AG10803 (cell line): ENCODE measurements around the gene INTS4.
"Not testable (repeated sequence)": the region's sequence is repeated elsewhere in the genome, so short reads cannot be mapped to it uniquely, and the experiment has no call there.

ENCODE experiments used
- DNase-seq: peaks from one replicate; pipeline ENCODE4 v3.0.0; 2010; ENCODE audit warnings: low read depth
- H3K4me3 ChIP-seq: 2 replicates; pipeline ENCODE4 v1.5.1; 2011; ENCODE audit warnings: mild to moderate bottlenecking, low read length, control low read depth
- TF ChIP-seq, protein P1 (sequence below): conservative IDR thresholded peaks from 2 replicates; pipeline ENCODE4 v1.5.1; 2011; ENCODE audit warnings: mild to moderate bottlenecking, low read length, control low read depth, inconsistent platforms

Gene INTS4

GRCh38 chr11:78009062-78009461, 14.6 kb upstream of the INTS4 start:
- TF ChIP-seq, protein P1, sequence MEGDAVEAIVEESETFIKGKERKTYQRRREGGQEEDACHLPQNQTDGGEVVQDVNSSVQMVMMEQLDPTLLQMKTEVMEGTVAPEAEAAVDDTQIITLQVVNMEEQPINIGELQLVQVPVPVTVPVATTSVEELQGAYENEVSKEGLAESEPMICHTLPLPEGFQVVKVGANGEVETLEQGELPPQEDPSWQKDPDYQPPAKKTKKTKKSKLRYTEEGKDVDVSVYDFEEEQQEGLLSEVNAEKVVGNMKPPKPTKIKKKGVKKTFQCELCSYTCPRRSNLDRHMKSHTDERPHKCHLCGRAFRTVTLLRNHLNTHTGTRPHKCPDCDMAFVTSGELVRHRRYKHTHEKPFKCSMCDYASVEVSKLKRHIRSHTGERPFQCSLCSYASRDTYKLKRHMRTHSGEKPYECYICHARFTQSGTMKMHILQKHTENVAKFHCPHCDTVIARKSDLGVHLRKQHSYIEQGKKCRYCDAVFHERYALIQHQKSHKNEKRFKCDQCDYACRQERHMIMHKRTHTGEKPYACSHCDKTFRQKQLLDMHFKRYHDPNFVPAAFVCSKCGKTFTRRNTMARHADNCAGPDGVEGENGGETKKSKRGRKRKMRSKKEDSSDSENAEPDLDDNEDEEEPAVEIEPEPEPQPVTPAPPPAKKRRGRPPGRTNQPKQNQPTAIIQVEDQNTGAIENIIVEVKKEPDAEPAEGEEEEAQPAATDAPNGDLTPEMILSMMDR, result no peak
- no peak for DNase-seq

DNA sequence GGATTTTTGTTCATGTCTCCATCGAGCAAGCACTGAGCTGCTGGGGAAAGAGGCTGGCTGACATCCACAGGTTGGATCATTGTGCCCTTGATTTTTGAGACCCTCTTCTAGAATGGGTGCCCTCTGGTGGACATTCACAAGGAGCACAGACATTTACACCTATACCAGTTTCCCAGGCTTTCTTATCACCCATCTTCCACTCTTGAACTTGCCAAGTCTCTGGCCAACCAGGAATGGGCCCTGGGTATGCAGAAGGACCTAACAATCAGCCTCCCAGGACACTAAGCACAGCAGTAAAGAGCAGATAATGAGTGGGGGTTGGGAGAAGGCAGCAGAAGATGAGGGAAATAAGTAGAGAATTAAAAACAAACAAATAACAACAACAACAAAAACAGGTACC, 5.7 kb upstream of the INTS4 start:
- H3K4me3 ChIP-seq, result no peak overlapping the region
- TF ChIP-seq, protein P1, result peak; percentile 76
- DNase-seq, result peak; percentile 73

More at GRCh38 chr11:78009062-78009461, 14.6 kb upstream of the INTS4 start:
- no peak overlapping the region for H3K4me3 ChIP-seq

DNA sequence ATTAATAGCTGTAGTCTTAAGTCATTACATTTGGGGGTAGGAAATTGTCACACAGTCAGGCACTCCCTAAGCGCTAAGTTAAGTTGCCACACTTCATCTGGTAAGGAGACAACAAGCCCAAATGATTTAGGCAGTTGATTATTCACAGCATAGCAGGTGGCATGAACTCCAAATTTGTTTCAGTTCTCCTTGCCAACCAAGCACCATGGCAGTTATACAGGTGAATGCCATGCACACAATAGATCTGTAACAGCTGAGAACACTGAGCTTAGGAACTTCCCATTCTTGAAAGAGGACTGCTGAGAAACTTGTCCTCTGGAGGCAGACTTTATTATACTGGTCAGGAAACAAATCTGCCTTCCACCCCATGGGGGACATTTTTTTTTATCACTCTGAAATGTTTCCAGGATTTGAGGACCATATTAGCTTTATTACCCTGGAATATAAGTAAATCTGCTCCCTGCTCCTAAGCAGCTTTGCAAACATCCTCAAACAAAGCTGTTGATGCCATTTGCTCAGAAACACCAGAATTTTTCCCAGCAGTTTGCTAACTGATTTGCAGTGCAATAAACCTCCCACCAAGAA, 5.1 kb upstream of the INTS4 start:
- no peak overlapping the region for H3K4me3 ChIP-seq
- DNase-seq, result no peak
- TF ChIP-seq, protein P1, result no peak

- no peak for DNase-seq
- H3K4me3 ChIP-seq, result peak overlapping the region; percentile 77
- TF ChIP-seq, protein P1, result no peak
Measured at GRCh38 chr11:77993902-77994301, 566 bp downstream of the INTS4 start.

DNA sequence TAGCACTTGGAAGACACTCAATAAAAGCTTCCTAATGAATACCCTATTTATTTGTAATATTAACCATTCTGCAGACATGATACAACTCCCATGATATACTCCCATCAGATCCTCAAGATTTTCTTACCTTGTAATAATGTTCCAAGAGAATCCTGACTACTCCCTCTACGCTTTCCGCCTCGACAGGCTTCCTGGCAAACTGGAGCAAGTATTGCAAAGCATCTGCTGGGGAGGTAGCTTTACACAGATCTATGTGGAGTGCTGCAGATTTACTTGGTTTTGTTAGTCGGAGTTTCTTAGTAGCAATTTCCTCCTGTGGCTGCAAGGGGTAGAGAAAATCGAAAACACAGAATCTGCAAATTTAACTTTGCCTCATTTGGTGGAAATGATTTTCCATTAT, 3.5 kb downstream of the INTS4 start:
- no peak for DNase-seq
- TF ChIP-seq, protein P1, result no peak
- no peak overlapping the region for H3K4me3 ChIP-seq

GRCh38 chr11:77986456-77986855, 8.0 kb downstream of the INTS4 start:
- DNase-seq, result not testable (repeated sequence)

GRCh38 chr11:77981346-77981947, 13.0 kb downstream of the INTS4 start:
- TF ChIP-seq, protein P1, result no peak
- peak; percentile 12 for DNase-seq
- H3K4me3 ChIP-seq, result no peak overlapping the region

More at GRCh38 chr11:77986456-77986855, 8.0 kb downstream of the INTS4 start:
- H3K4me3 ChIP-seq, result not testable (repeated sequence)

- TF ChIP-seq, protein P1, result no peak
- no peak overlapping the region for H3K4me3 ChIP-seq
- no peak for DNase-seq
Measured at GRCh38 chr11:77968337-77968736, 26.1 kb downstream of the INTS4 start.
